Measurements from ENCODE around the gene CDH4. TPM values are rescaled to one million over a fixed set of nuclear protein-coding genes. Genes with fewer than 3 reads are reported as not detected.
"Not testable (repeated sequence)": the region's sequence is repeated elsewhere in the genome, so short reads cannot be mapped to it uniquely, and the experiment has no call there.

The CDH4 gene
- total RNA-seq, 1 experiment from 2014 or later: not detected

GRCh38 chr20:61981691-61982090, 729.6 kb downstream of the CDH4 start:
- H2AFZ ChIP-seq (ENCODE audit: low read length); H3K27me3 ChIP-seq (ENCODE audit: low read length); H3K9me3 ChIP-seq (ENCODE audit: low read length); H3K36me3 ChIP-seq (ENCODE audit: insufficient read depth, low read length); H3K27ac ChIP-seq (ENCODE audit: low read length); H3K4me2 ChIP-seq (ENCODE audit: low read depth, low read length, poor library complexity, severe bottlenecking); H3K4me1 ChIP-seq (ENCODE audit: low read length); H3K9me2 ChIP-seq (replicated peaks; ENCODE audit: insufficient read depth, low read length); H3K4me3 ChIP-seq (ENCODE audit: low read length); H3K9ac ChIP-seq (ENCODE audit: low read length); DNase-seq: not testable (repeated sequence)
- Histone ChIP-seq H3K79me2 (ENCODE audit: low read length) (peaks cover 24% of the 10 kb centered on the region), H4K20me1 (ENCODE audit: insufficient read depth, low read depth, low read length) (peaks cover 15% of the 10 kb centered on the region)

GRCh38 chr20:61982191-61982950, 730.3 kb downstream of the CDH4 start:
- Histone ChIP-seq H3K79me2 (ENCODE audit: low read length) (peaks cover 24% of the 10 kb centered on the region), H3K4me2 (ENCODE audit: low read depth, low read length, poor library complexity, severe bottlenecking) (no peak overlapping the region), H3K27ac (ENCODE audit: low read length) (no peak overlapping the region)

GRCh38 chr20:61982951-61983315, 730.9 kb downstream of the CDH4 start:
- Histone ChIP-seq H3K9ac (ENCODE audit: low read length) (no peak overlapping the region), H3K79me2 (ENCODE audit: low read length) (peaks cover 25% of the 10 kb centered on the region), H3K36me3 (ENCODE audit: insufficient read depth, low read length) (peaks cover 3% of the 10 kb centered on the region; the same call in 1 of the 2 replicates), H3K27ac (ENCODE audit: low read length) (no peak overlapping the region), H3K4me3 (ENCODE audit: low read length) (no peak overlapping the region), H2AFZ (ENCODE audit: low read length) (no peak overlapping the region), H3K9me2 (replicated peaks; ENCODE audit: insufficient read depth, low read length) (no peaks in the 10 kb centered on the region), H3K4me1 (ENCODE audit: low read length) (no peaks in the 10 kb centered on the region), H3K27me3 (ENCODE audit: low read length) (no peaks in the 10 kb centered on the region), H4K20me1 (ENCODE audit: insufficient read depth, low read depth, low read length) (peaks cover 12% of the 10 kb centered on the region), H3K9me3 (ENCODE audit: low read length) (no peaks in the 10 kb centered on the region), H3K4me2 (ENCODE audit: low read depth, low read length, poor library complexity, severe bottlenecking) (no peak overlapping the region)
- DNase-seq: no peak

More at GRCh38 chr20:61982191-61982950, 730.3 kb downstream of the CDH4 start:
- Histone ChIP-seq H3K4me3 (ENCODE audit: low read length) (no peak overlapping the region), H2AFZ (ENCODE audit: low read length) (no peak overlapping the region), H3K36me3 (ENCODE audit: insufficient read depth, low read length) (peaks cover 3% of the 10 kb centered on the region; the same call in 1 of the 2 replicates), H3K9me2 (replicated peaks; ENCODE audit: insufficient read depth, low read length) (no peaks in the 10 kb centered on the region), H3K4me1 (ENCODE audit: low read length) (no peaks in the 10 kb centered on the region), H3K27me3 (ENCODE audit: low read length) (no peaks in the 10 kb centered on the region), H3K9ac (ENCODE audit: low read length) (no peak overlapping the region), H4K20me1 (ENCODE audit: insufficient read depth, low read depth, low read length) (peaks cover 15% of the 10 kb centered on the region), H3K9me3 (ENCODE audit: low read length) (no peaks in the 10 kb centered on the region)
- no peak for DNase-seq

GRCh38 chr20:61983965-61984364, 731.9 kb downstream of the CDH4 start:
- no peak overlapping the region for H2AFZ ChIP-seq (ENCODE audit: low read length)
- peaks cover 3% of the 10 kb centered on the region; the same call in 1 of the 2 replicates for H3K36me3 ChIP-seq (ENCODE audit: insufficient read depth, low read length)
- H3K9me3 ChIP-seq (ENCODE audit: low read length): no peaks in the 10 kb centered on the region
- no peak overlapping the region for H3K9ac ChIP-seq (ENCODE audit: low read length)
- H3K27ac ChIP-seq (ENCODE audit: low read length): no peak overlapping the region
- H3K9me2 ChIP-seq (replicated peaks; ENCODE audit: insufficient read depth, low read length): no peaks in the 10 kb centered on the region
- no peaks in the 10 kb centered on the region for H3K27me3 ChIP-seq (ENCODE audit: low read length)
- H3K4me1 ChIP-seq (ENCODE audit: low read length): no peaks in the 10 kb centered on the region
- H3K4me3 ChIP-seq (ENCODE audit: low read length): no peak overlapping the region
- H3K4me2 ChIP-seq (ENCODE audit: low read depth, low read length, poor library complexity, severe bottlenecking): no peak overlapping the region
- peaks cover 12% of the 10 kb centered on the region for H4K20me1 ChIP-seq (ENCODE audit: insufficient read depth, low read depth, low read length)
- peaks cover 25% of the 10 kb centered on the region for H3K79me2 ChIP-seq (ENCODE audit: low read length)
- DNase-seq: no peak

- not testable (repeated sequence) for H3K36me3 ChIP-seq (ENCODE audit: insufficient read depth, low read length); H3K4me2 ChIP-seq (ENCODE audit: low read depth, low read length, poor library complexity, severe bottlenecking); DNase-seq; H3K9me3 ChIP-seq (ENCODE audit: low read length); H3K9me2 ChIP-seq (replicated peaks; ENCODE audit: insufficient read depth, low read length); H3K27ac ChIP-seq (ENCODE audit: low read length); H2AFZ ChIP-seq (ENCODE audit: low read length); H3K4me3 ChIP-seq (ENCODE audit: low read length); H3K27me3 ChIP-seq (ENCODE audit: low read length); H3K9ac ChIP-seq (ENCODE audit: low read length); H3K4me1 ChIP-seq (ENCODE audit: low read length)
- Histone ChIP-seq H4K20me1 (ENCODE audit: insufficient read depth, low read depth, low read length) (peaks cover 12% of the 10 kb centered on the region), H3K79me2 (ENCODE audit: low read length) (peaks cover 23% of the 10 kb centered on the region)
Observed at GRCh38 chr20:61984431-61984830, 732.4 kb downstream of the CDH4 start.

GRCh38 chr20:61985096-61985495, 733.0 kb downstream of the CDH4 start:
- no peak overlapping the region for H3K4me2 ChIP-seq (ENCODE audit: low read depth, low read length, poor library complexity, severe bottlenecking)
- H3K4me3 ChIP-seq (ENCODE audit: low read length): no peak overlapping the region
- H3K4me1 ChIP-seq (ENCODE audit: low read length): no peaks in the 10 kb centered on the region
- no peak overlapping the region for H2AFZ ChIP-seq (ENCODE audit: low read length)
- H4K20me1 ChIP-seq (ENCODE audit: insufficient read depth, low read depth, low read length): peaks cover 12% of the 10 kb centered on the region
- H3K27ac ChIP-seq (ENCODE audit: low read length): no peak overlapping the region
- H3K9me3 ChIP-seq (ENCODE audit: low read length): no peaks in the 10 kb centered on the region
- peaks cover 3% of the 10 kb centered on the region; the same call in 1 of the 2 replicates for H3K36me3 ChIP-seq (ENCODE audit: insufficient read depth, low read length)
- no peaks in the 10 kb centered on the region for H3K27me3 ChIP-seq (ENCODE audit: low read length)
- no peak overlapping the region for H3K9ac ChIP-seq (ENCODE audit: low read length)
- H3K9me2 ChIP-seq (replicated peaks; ENCODE audit: insufficient read depth, low read length): no peaks in the 10 kb centered on the region
- peaks cover 23% of the 10 kb centered on the region for H3K79me2 ChIP-seq (ENCODE audit: low read length)
- DNase-seq: no peak

- no peak overlapping the region for H3K4me3 ChIP-seq (ENCODE audit: low read length)
- H3K27ac ChIP-seq (ENCODE audit: low read length): no peak overlapping the region
- H3K4me2 ChIP-seq (ENCODE audit: low read depth, low read length, poor library complexity, severe bottlenecking): no peak overlapping the region
- peaks cover 22% of the 10 kb centered on the region for H3K79me2 ChIP-seq (ENCODE audit: low read length)
- no peaks in the 10 kb centered on the region for H3K4me1 ChIP-seq (ENCODE audit: low read length)
- H3K9ac ChIP-seq (ENCODE audit: low read length): no peak overlapping the region
- H3K36me3 ChIP-seq (ENCODE audit: insufficient read depth, low read length): peaks cover 3% of the 10 kb centered on the region; the same call in 1 of the 2 replicates
- H4K20me1 ChIP-seq (ENCODE audit: insufficient read depth, low read depth, low read length): peaks cover 4% of the 10 kb centered on the region; the same call in 1 of the 2 replicates
- H3K9me3 ChIP-seq (ENCODE audit: low read length): no peaks in the 10 kb centered on the region
- H3K27me3 ChIP-seq (ENCODE audit: low read length): no peaks in the 10 kb centered on the region
- H2AFZ ChIP-seq (ENCODE audit: low read length): no peak overlapping the region
- DNase-seq: no peak
- H3K9me2 ChIP-seq (replicated peaks; ENCODE audit: insufficient read depth, low read length): no peaks in the 10 kb centered on the region
Observed at GRCh38 chr20:61986762-61987321, 734.8 kb downstream of the CDH4 start.

- Histone ChIP-seq H3K4me2 (ENCODE audit: low read depth, low read length, poor library complexity, severe bottlenecking) (no peak overlapping the region), H3K36me3 (ENCODE audit: insufficient read depth, low read length) (peaks cover 7% of the 10 kb centered on the region; the same call in 1 of the 2 replicates)
- no peak for DNase-seq
Observed at GRCh38 chr20:61988665-61989064, 736.6 kb downstream of the CDH4 start.

More at GRCh38 chr20:61988665-61989064, 736.6 kb downstream of the CDH4 start:
- H3K9ac ChIP-seq (ENCODE audit: low read length): no peak overlapping the region
- no peak overlapping the region for H2AFZ ChIP-seq (ENCODE audit: low read length)
- no peak overlapping the region for H3K4me3 ChIP-seq (ENCODE audit: low read length)
- H3K79me2 ChIP-seq (ENCODE audit: low read length): peaks cover 20% of the 10 kb centered on the region; the same call in 1 of the 2 replicates
- H3K9me3 ChIP-seq (ENCODE audit: low read length): no peaks in the 10 kb centered on the region
- H3K4me1 ChIP-seq (ENCODE audit: low read length): no peaks in the 10 kb centered on the region
- no peak overlapping the region for H3K27ac ChIP-seq (ENCODE audit: low read length)
- no peaks in the 10 kb centered on the region for H3K27me3 ChIP-seq (ENCODE audit: low read length)
- H4K20me1 ChIP-seq (ENCODE audit: insufficient read depth, low read depth, low read length): peaks cover 4% of the 10 kb centered on the region; the same call in 1 of the 2 replicates
- no peaks in the 10 kb centered on the region for H3K9me2 ChIP-seq (replicated peaks; ENCODE audit: insufficient read depth, low read length)

Measured in Karpas-422 (cell line).